HEK293 (cell line): Measurements from ENCODE around the gene FGD5.

ENCODE experiments used
- PRDM10 ChIP-seq: fragments of 450-650 bp; formaldehyde crosslinking; IDR thresholded peaks from 2 replicates; pipeline ENCODE4 v1.5.1; 2016; ENCODE audit warnings: missing biosample characterization, missing genetic modification characterization
- ZNF510 ChIP-seq: fragments of 450-650 bp; formaldehyde crosslinking; IDR thresholded peaks from 2 replicates; pipeline ENCODE4 v1.5.1; 2018; ENCODE audit warnings: mild to moderate bottlenecking, missing genetic modification characterization, missing biosample characterization; ENCODE audit not compliant: insufficient replicate concordance

- TF ChIP-seq PRDM10 = no peak
- no peak for TF ChIP-seq ZNF510 (tag by site-specific recombination)
Measured at GRCh38 chr3:14892226-14892625, 73.5 kb downstream of the FGD5 start.
